Measurements from ENCODE around the gene CAVIN2. TPM values are rescaled to one million over a fixed set of nuclear protein-coding genes. Genes with fewer than 3 reads are reported as not detected.

The CAVIN2 gene, protein sequence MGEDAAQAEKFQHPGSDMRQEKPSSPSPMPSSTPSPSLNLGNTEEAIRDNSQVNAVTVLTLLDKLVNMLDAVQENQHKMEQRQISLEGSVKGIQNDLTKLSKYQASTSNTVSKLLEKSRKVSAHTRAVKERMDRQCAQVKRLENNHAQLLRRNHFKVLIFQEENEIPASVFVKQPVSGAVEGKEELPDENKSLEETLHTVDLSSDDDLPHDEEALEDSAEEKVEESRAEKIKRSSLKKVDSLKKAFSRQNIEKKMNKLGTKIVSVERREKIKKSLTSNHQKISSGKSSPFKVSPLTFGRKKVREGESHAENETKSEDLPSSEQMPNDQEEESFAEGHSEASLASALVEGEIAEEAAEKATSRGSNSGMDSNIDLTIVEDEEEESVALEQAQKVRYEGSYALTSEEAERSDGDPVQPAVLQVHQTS
- 100 to 1,000 TPM in 5 of 6 donors, 10 to 100 TPM in 1; 44.0 to 268 (median 173) TPM for total RNA-seq

DNA sequence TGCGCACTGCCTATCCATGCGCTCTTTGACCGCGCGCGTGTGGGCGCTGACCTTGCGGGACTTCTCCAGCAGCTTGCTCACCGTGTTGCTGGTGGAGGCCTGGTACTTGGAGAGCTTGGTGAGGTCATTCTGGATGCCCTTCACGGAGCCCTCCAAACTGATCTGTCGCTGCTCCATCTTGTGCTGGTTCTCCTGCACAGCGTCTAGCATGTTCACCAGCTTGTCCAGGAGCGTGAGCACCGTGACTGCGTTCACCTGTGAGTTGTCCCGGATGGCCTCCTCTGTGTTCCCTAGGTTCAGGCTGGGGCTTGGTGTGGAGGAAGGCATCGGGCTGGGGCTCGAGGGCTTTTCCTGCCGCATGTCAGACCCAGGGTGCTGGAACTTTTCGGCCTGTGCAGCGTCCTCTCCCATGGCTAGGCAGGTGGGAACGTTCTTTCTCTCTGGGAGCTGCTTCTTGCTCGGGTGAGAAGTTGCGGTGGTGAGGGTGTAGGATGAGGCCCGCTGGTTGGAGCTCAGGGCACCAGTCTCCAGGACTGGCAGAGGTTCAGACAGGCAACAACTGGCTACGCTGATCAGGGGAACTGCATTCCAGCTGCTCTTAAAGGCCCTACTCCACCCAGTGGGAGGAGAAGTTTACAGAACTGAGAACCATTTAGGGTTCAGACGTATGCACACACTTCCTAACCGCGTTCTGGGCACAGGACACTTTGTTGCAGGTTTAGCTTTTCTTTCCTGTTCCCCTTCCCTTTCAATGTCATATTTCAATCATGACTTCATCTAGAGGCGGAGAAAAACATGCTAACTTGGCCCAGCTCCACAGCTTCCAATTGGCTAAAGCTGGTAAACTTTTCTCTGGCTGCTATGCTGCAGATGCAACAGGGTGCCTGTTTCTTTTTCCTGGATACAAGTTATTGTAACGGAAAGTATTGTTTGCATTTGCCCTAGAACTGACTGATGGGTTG, at the start of gene CAVIN2:
CAVIN2 (minus strand) TSS at position 574 of the 962 bp plus-strand sequence; CDS start at position 411, 163 bp downstream.
- no peaks in the 10 kb centered on the region for H3K9me3 ChIP-seq
- H3K36me3 ChIP-seq, result peaks cover 0 to 16% (median 0%) of the 10 kb centered on the region in 4 donors
- TF ChIP-seq POLR2AphosphoS5 (IDR thresholded peaks at IDR 0.05) (peak; percentile 90 to 96), POLR2A (IDR thresholded peaks at IDR 0.05) (peak in 3 of 4 donors; percentile 51 to 83 (median 79)), EP300 (IDR thresholded peaks at IDR 0.05) (peak in 3 of 4 donors; percentile 71 to 93 (median 93)), CTCF (IDR thresholded peaks at IDR 0.05) (peak in 2 of 6 experiments; percentile 7 to 36)
- H3K4me3 ChIP-seq, result peak within 1 kb of the TSS; percentile 49 to 68 (median 64)
- peaks cover 18 to 38% (median 25%) of the 10 kb centered on the region in 4 donors for H3K4me1 ChIP-seq
- DNase-seq (peak; percentile 85), ATAC-seq (ENCODE audit: low FRiP score in 2 of 2) (peak; percentile 90 to 96)
- H3K27me3 ChIP-seq, result no peaks in the 10 kb centered on the region
- peak within 1 kb of the TSS; percentile 89 to 95 (median 92) for H3K27ac ChIP-seq
- 2 to 11% methylated on average over 17 to 29 of the region's 31 CpGs for WGBS, 2 donors

DNA sequence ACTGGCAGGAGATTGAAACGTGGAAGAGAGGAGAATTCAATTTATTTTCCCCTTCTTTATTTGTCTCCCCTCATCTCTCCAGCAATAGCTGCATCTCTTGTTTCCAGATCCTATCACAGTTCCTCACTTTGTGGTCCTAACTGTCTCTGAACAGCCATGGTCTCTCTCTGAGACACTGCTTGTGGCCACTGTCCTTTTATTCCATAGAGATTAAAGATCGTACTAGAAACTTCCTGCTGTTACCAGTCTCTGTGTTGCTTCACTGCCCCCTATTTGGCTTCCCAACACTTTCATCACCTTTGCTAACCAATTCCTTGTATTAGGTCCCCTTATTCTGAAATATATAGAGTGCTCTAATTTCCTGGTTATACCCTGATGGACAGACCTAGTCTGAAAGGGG, 48.9 kb upstream of the CAVIN2 start:
- Histone ChIP-seq H3K4me1 (peaks cover 0 to 3% (median 0%) of the 10 kb centered on the region in 4 donors), H3K27ac (no peak overlapping the region), H3K36me3 (no peaks in the 10 kb centered on the region), H3K4me3 (no peak overlapping the region), H3K27me3 (no peaks in the 10 kb centered on the region), H3K9me3 (no peaks in the 10 kb centered on the region)
- no peak for ATAC-seq (ENCODE audit: low FRiP score in 2 of 2)
- TF ChIP-seq POLR2AphosphoS5 (IDR thresholded peaks at IDR 0.05) (no peak), EP300 (IDR thresholded peaks at IDR 0.05) (no peak), POLR2A (IDR thresholded peaks at IDR 0.05) (no peak), CTCF (IDR thresholded peaks at IDR 0.05) (no peak)
- DNase-seq, result no peak
- 58 to 67% methylated on average over 2 of the region's 2 CpGs for WGBS, 2 donors

GRCh38 chr2:191895195-191895594, 48.3 kb upstream of the CAVIN2 start:
- 97% methylated on average over 4 of the region's 4 CpGs for WGBS, 2 donors
- no peak for DNase-seq
- Histone ChIP-seq H3K9me3 (no peaks in the 10 kb centered on the region), H3K27me3 (no peaks in the 10 kb centered on the region), H3K4me3 (no peak overlapping the region), H3K27ac (no peak overlapping the region), H3K36me3 (no peaks in the 10 kb centered on the region), H3K4me1 (peaks cover 0 to 3% (median 0%) of the 10 kb centered on the region in 4 donors)
- peak; percentile 27 to 61 for ATAC-seq (ENCODE audit: low FRiP score in 2 of 2)
- TF ChIP-seq POLR2AphosphoS5 (IDR thresholded peaks at IDR 0.05) (no peak), EP300 (IDR thresholded peaks at IDR 0.05) (no peak), POLR2A (IDR thresholded peaks at IDR 0.05) (no peak), CTCF (IDR thresholded peaks at IDR 0.05) (no peak)

DNA sequence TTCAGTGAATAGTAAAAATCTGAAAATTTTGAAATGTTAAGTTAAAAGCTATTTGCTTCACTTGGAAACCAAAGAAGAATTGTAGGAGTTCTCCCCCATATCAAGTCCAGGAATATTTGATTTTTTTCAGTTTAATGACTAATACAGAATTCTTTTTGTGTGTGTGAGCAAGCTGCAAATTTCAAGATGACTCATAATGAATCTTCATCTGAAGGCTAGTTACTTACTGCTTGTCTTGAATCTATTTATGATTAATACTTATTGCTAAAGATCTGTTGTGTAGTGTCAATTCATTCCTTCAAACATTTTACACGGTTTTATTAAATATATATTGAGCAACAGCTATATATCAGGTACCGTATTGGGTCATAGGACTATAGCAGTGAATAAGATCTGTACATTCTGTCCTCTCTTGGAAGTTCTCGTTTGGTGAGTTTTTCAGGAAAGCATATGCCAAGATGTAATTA, 47.8 kb upstream of the CAVIN2 start:
- peak in 1 of 2 donors; percentile 74 for ATAC-seq (ENCODE audit: low FRiP score in 2 of 2)

More for the DNA sequence above, 47.8 kb upstream of the CAVIN2 start:
- no peaks in the 10 kb centered on the region for H3K36me3 ChIP-seq
- no peak for TF ChIP-seq CTCF (IDR thresholded peaks at IDR 0.05)
- TF ChIP-seq POLR2AphosphoS5 (IDR thresholded peaks at IDR 0.05), result no peak
- TF ChIP-seq EP300 (IDR thresholded peaks at IDR 0.05), result no peak
- TF ChIP-seq POLR2A (IDR thresholded peaks at IDR 0.05), result no peak
- H3K4me3 ChIP-seq, result no peak overlapping the region
- H3K4me1 ChIP-seq, result peaks cover 0 to 3% (median 0%) of the 10 kb centered on the region in 4 donors
- H3K9me3 ChIP-seq, result no peaks in the 10 kb centered on the region
- 57 to 67% methylated on average over 3 of the region's 3 CpGs for WGBS, 2 donors
- no peak for DNase-seq
- H3K27me3 ChIP-seq, result no peaks in the 10 kb centered on the region
- H3K27ac ChIP-seq, result no peak overlapping the region

Measured in upper lobe of left lung (tissue), 6 donors.